Measurements from ENCODE around the gene ZNF598.

Gene ZNF598

GRCh38 chr16:1979271-1980029 lies 30.2 kb downstream of the ZNF598 start:
- in situ Hi-C loops (cut with MboI; ENCODE audit: low sequenced_read_pairs): no loop called here

- in situ Hi-C loops (cut with MboI; ENCODE audit: low sequenced_read_pairs): no loop called here
Observed at GRCh38 chr16:1978476-1979120, 31.0 kb downstream of the ZNF598 start.

- in situ Hi-C loops (cut with MboI; ENCODE audit: low sequenced_read_pairs): no loop called here
Observed at GRCh38 chr16:1977875-1978268, 31.7 kb downstream of the ZNF598 start.

- in situ Hi-C loops (cut with MboI; ENCODE audit: low sequenced_read_pairs): no loop called here
Observed at GRCh38 chr16:1976951-1977874, 32.4 kb downstream of the ZNF598 start.

GRCh38 chr16:1976216-1976520 lies 33.5 kb downstream of the ZNF598 start:
- in situ Hi-C loops (cut with MboI; ENCODE audit: low sequenced_read_pairs): no loop called here

- in situ Hi-C loops (cut with MboI; ENCODE audit: low sequenced_read_pairs): no loop called here
Observed at GRCh38 chr16:1975432-1976215, 34.0 kb downstream of the ZNF598 start.

GRCh38 chr16:1974157-1975070 lies 35.2 kb downstream of the ZNF598 start:
- in situ Hi-C loops (cut with MboI; ENCODE audit: low sequenced_read_pairs): no loop called here

- in situ Hi-C loops (cut with MboI; ENCODE audit: low sequenced_read_pairs): no loop called here
Observed at GRCh38 chr16:1973461-1974156, 36.0 kb downstream of the ZNF598 start.

- in situ Hi-C loops (cut with MboI; ENCODE audit: low sequenced_read_pairs): no loop called here
Observed at GRCh38 chr16:1972490-1972877, 37.1 kb downstream of the ZNF598 start.

GRCh38 chr16:1971796-1972489 lies 37.7 kb downstream of the ZNF598 start, which contains the start of gene TBL3:
Gene TBL3, plus strand, starts transcription at chr16:1972053. Its CDS starts 112 bp downstream, at chr16:1972165.
- in situ Hi-C loops (cut with MboI; ENCODE audit: low sequenced_read_pairs): no loop called here

GRCh38 chr16:1968146-1968953 lies 41.3 kb downstream of the ZNF598 start:
- in situ Hi-C loops (cut with MboI; ENCODE audit: low sequenced_read_pairs): no loop called here

- in situ Hi-C loops (cut with MboI; ENCODE audit: low sequenced_read_pairs): no loop called here
Observed at GRCh38 chr16:1966460-1966859, 43.2 kb downstream of the ZNF598 start, which contains the start of gene RNF151. Gene RNF151, plus strand, starts transcription at chr16:1966856. Its CDS starts 26 bp downstream, at chr16:1966882.

GRCh38 chr16:1965396-1966001 lies 44.1 kb downstream of the ZNF598 start:
- in situ Hi-C loops (cut with MboI; ENCODE audit: low sequenced_read_pairs): no loop called here

- in situ Hi-C loops (cut with MboI; ENCODE audit: low sequenced_read_pairs): no loop called here
Observed at GRCh38 chr16:1964506-1965395, 44.9 kb downstream of the ZNF598 start, which contains the start of gene RPS2. Gene RPS2, minus strand, starts transcription at chr16:1964826. Its CDS starts 201 bp downstream, at chr16:1964625.

- in situ Hi-C loops (cut with MboI; ENCODE audit: low sequenced_read_pairs): no loop called here
Observed at GRCh38 chr16:1963806-1964505, 45.7 kb downstream of the ZNF598 start.

Measured in HL-60/S4 (cell line).